ENCODE data around the gene UNC5C.

- TF ChIP-seq POLR2A (IDR thresholded peaks at IDR 0.05) = no peak
- no peak for TF ChIP-seq CTCF (IDR thresholded peaks at IDR 0.05)
These were observed 131.2 kb downstream of the UNC5C start for GRCh38 chr4:95417531-95417930.
